ENCODE measurements around the gene MICU1. TPM values are rescaled to one million over a fixed set of nuclear protein-coding genes. Genes with fewer than 3 reads are reported as not detected.
A peak's percentile ranks its signal among the peaks of the same experiment; 100 is the strongest.
"Not testable (repeated sequence)": the region's sequence is repeated elsewhere in the genome, so short reads cannot be mapped to it uniquely, and the experiment has no call there.

MICU1 gene
- total RNA-seq, 4 donors from 2014 or later, result 25.1 to 41.1 (median 34.9) TPM

- H3K9me3 ChIP-seq; intact Hi-C loops (cut with DNase I; ENCODE audit: low total_unique reads); H3K36me3 ChIP-seq; DNase-seq; H3K27me3 ChIP-seq: not testable (repeated sequence)
- TF ChIP-seq POLR2AphosphoS5 (IDR thresholded peaks at IDR 0.05) (peak in 2 of 3 donors; percentile 29 to 49), POLR2A (IDR thresholded peaks at IDR 0.05) (peak; percentile 44)
- H3K4me1 ChIP-seq, result peaks cover 21 to 47% (median 35%) of the 10 kb centered on the region in 4 donors
- H3K27ac ChIP-seq, result peak overlapping the region in 2 of 4 donors; percentile 18 to 41
- H3K4me3 ChIP-seq, result peak overlapping the region in 2 of 4 donors; percentile 2 to 12
- WGBS, 2 donors (ENCODE audit: low coverage in 1 of 2), result 73 to 75% methylated on average over 13 to 32 of the region's 32 CpGs
- in situ Hi-C loops (cut with MboI; ENCODE audit: low pct_ligation_motif_present in 1 of 4, low pct_unique_long_range_greater_than_20kb in 1 of 4, low sequenced_read_pairs in 3 of 4), result loop anchor here in 3 of 4 donors (25.0 kb wide), 5 partner anchors 90 to 440 kb away; partner anchors contain the start of genes ANAPC16 (in 1 of the 3) and ASCC1 (in 1 of the 3)
Observed at GRCh38 chr10:72326665-72327603, 298.9 kb downstream of the MICU1 start.

- H3K9me3 ChIP-seq; H3K4me3 ChIP-seq; intact Hi-C loops (cut with DNase I; ENCODE audit: low total_unique reads); H3K27me3 ChIP-seq; H3K36me3 ChIP-seq; DNase-seq: not testable (repeated sequence)
- in situ Hi-C loops (cut with MboI; ENCODE audit: low pct_ligation_motif_present in 1 of 4, low pct_unique_long_range_greater_than_20kb in 1 of 4, low sequenced_read_pairs in 3 of 4), result loop anchor here in 3 of 4 donors (25.0 kb wide), 5 partner anchors 88 to 438 kb away; partner anchors contain the start of genes ANAPC16 (in 1 of the 3) and ASCC1 (in 1 of the 3)
- WGBS, 2 donors (ENCODE audit: low coverage in 1 of 2), result 70 to 88% methylated on average over 2 to 45 of the region's 49 CpGs
- peak overlapping the region; percentile 31 to 44 (median 38) for H3K27ac ChIP-seq
- H3K4me1 ChIP-seq, result peaks cover 19 to 47% (median 33%) of the 10 kb centered on the region in 4 donors
Observed at GRCh38 chr10:72325243-72326175, 300.4 kb downstream of the MICU1 start.

- Histone ChIP-seq H3K9me3 (no peaks in the 10 kb centered on the region), H3K36me3 (no peaks in the 10 kb centered on the region), H3K27ac (no peak overlapping the region), H3K4me1 (peaks cover 27 to 58% (median 45%) of the 10 kb centered on the region in 4 donors), H3K27me3 (no peaks in the 10 kb centered on the region), H3K4me3 (no peak overlapping the region)
- WGBS, 2 donors (ENCODE audit: low coverage in 1 of 2), result 88 to 93% methylated on average over 3 to 12 of the region's 12 CpGs
- TF ChIP-seq POLR2AphosphoS5 (IDR thresholded peaks at IDR 0.05) (no peak), POLR2A (IDR thresholded peaks at IDR 0.05) (no peak), EP300 (IDR thresholded peaks at IDR 0.05; ENCODE audit: low read depth) (no peak)
- TF ChIP-seq, protein P1, sequence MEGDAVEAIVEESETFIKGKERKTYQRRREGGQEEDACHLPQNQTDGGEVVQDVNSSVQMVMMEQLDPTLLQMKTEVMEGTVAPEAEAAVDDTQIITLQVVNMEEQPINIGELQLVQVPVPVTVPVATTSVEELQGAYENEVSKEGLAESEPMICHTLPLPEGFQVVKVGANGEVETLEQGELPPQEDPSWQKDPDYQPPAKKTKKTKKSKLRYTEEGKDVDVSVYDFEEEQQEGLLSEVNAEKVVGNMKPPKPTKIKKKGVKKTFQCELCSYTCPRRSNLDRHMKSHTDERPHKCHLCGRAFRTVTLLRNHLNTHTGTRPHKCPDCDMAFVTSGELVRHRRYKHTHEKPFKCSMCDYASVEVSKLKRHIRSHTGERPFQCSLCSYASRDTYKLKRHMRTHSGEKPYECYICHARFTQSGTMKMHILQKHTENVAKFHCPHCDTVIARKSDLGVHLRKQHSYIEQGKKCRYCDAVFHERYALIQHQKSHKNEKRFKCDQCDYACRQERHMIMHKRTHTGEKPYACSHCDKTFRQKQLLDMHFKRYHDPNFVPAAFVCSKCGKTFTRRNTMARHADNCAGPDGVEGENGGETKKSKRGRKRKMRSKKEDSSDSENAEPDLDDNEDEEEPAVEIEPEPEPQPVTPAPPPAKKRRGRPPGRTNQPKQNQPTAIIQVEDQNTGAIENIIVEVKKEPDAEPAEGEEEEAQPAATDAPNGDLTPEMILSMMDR (IDR thresholded peaks at IDR 0.05), result no peak
- DNase-seq, result no peak
- in situ Hi-C loops (cut with MboI; ENCODE audit: low pct_ligation_motif_present in 1 of 4, low pct_unique_long_range_greater_than_20kb in 1 of 4, low sequenced_read_pairs in 3 of 4), result no loop called here
- intact Hi-C loops (cut with DNase I; ENCODE audit: low total_unique reads), result no loop called here
Observed at GRCh38 chr10:72323771-72324191, 302.1 kb downstream of the MICU1 start.

- H3K27ac ChIP-seq, result no peak overlapping the region
Observed at GRCh38 chr10:72323108-72323749, 302.6 kb downstream of the MICU1 start.

More at GRCh38 chr10:72323108-72323749, 302.6 kb downstream of the MICU1 start:
- H3K4me1 ChIP-seq, result peaks cover 25 to 55% (median 44%) of the 10 kb centered on the region in 4 donors
- no peaks in the 10 kb centered on the region for H3K27me3 ChIP-seq
- TF ChIP-seq EP300 (IDR thresholded peaks at IDR 0.05; ENCODE audit: low read depth) (no peak), POLR2AphosphoS5 (IDR thresholded peaks at IDR 0.05) (no peak), POLR2A (IDR thresholded peaks at IDR 0.05) (no peak)
- TF ChIP-seq, protein P1 (IDR thresholded peaks at IDR 0.05), result no peak
- intact Hi-C loops (cut with DNase I; ENCODE audit: low total_unique reads), result no loop called here
- in situ Hi-C loops (cut with MboI; ENCODE audit: low pct_ligation_motif_present in 1 of 4, low pct_unique_long_range_greater_than_20kb in 1 of 4, low sequenced_read_pairs in 3 of 4), result no loop called here
- no peaks in the 10 kb centered on the region for H3K9me3 ChIP-seq
- 91% methylated on average over 10 of the region's 10 CpGs; no CpG with 5 or more reads in 1 of the 2 donors for WGBS, 2 donors (ENCODE audit: low coverage in 1 of 2)
- H3K36me3 ChIP-seq, result no peaks in the 10 kb centered on the region
- H3K4me3 ChIP-seq, result no peak overlapping the region
- DNase-seq, result no peak

Measured in transverse colon (tissue), 4 donors.